HepG2 (cell line): ENCODE measurements around the gene ATF1. TPM values are rescaled to one million over a fixed set of nuclear protein-coding genes. Genes with fewer than 3 reads are reported as not detected.

ENCODE experiments used
- ATAC-seq: fragments of 200-7000 bp; cut with Tn5 transposase; 3 replicates; pipeline ENCODE4 v1.9.1; 2020; ENCODE audit warnings: mild to moderate bottlenecking, moderate library complexity
- BruUV-seq: library from RNA; stranded (reverse); fragments of 400-500 nt; replicated peaks from 2 replicates; lab custom pipeline; 2021; lab: Mats Ljungman, UMichigan
- CTCF ChIA-PET: fragments of 300-600 bp; formaldehyde crosslinking; extraction: SDS; loops from one replicate; lab custom pipeline; 2021; ENCODE audit warnings: low total read pairs, inconsistent platforms, low intra/inter-chr PET ratio; lab: Yijun Ruan, JAX
- POLR2A ChIA-PET: fragments of 350-600 bp; sonication (Branson Sonifier 250); formaldehyde crosslinking; loops from one replicate; lab custom pipeline; 2020; ENCODE audit warnings: antibody characterized with exemption, inconsistent platforms; lab: Yijun Ruan, JAX
- DNase-seq: peaks from one replicate; pipeline ENCODE4 v3.0.0-alpha.2; 2015; ENCODE audit warnings: low spot score
- FAIRE-seq: peaks from 3 replicates; lab custom pipeline; 2011; peaks lifted over from hg19 to GRCh38; lab: Jason Lieb, UNC
- H2AFZ ChIP-seq: one replicate; pipeline ENCODE4 v1.6.1; 2011; ENCODE audit warnings: low read length, inconsistent platforms
- H3K27ac ChIP-seq: fragments of 300-600 bp; 3 replicates; pipeline ENCODE4 v1.8.0; 2011; ENCODE audit warnings: mixed run types, mild to moderate bottlenecking, mixed read lengths, low read length, inconsistent platforms; ENCODE audit not compliant: insufficient read depth; ENCODE audit errors: extremely low read length
- H3K27me3 ChIP-seq, 2 experiments: fragments of 200-600 bp in 1 of 2; 2 replicates in 1 of 2; 3 replicates in 1 of 2; pipeline versions ENCODE4 v1.6.0 to v1.8.0; 2011; ENCODE audit warnings: low read length in 2 of 2, mild to moderate bottlenecking in 2 of 2, moderate library complexity in 2 of 2, inconsistent platforms in 1 of 2; ENCODE audit not compliant: insufficient read depth in 2 of 2, control insufficient read depth in 1 of 2
- H3K36me3 ChIP-seq, 2 experiments: fragments of 200-600 bp in 1 of 2; replicated peaks in 1 of 2; 2 replicates in 1 of 2; 3 replicates in 1 of 2; pipeline versions ENCODE4 v1.5.1 to v1.8.0; 2011; ENCODE audit warnings: low read length in 2 of 2, inconsistent platforms in 1 of 2; ENCODE audit not compliant: insufficient read depth in 2 of 2, control insufficient read depth in 1 of 2
- H3K4me1 ChIP-seq: 2 replicates; pipeline ENCODE4 v1.5.1; 2012; ENCODE audit warnings: low read length, inconsistent platforms; ENCODE audit not compliant: insufficient read depth
- H3K4me2 ChIP-seq: 2 replicates; pipeline ENCODE4 v1.6.0; 2011; ENCODE audit warnings: low read depth, low read length, inconsistent platforms
- H3K4me3 ChIP-seq, 3 experiments: fragments of 200-600 bp in 1 of 3; sonication (generic), shearing (Covaris generic) in 1 of 3; replicated peaks in 1 of 3; 2 replicates each; pipeline ENCODE4 v1.5.1; 2011 to 2016; ENCODE audit warnings: low read length in 3 of 3, inconsistent platforms in 2 of 3, low read depth in 2 of 3, mild to moderate bottlenecking in 2 of 3, control low read depth in 1 of 3, mixed read lengths in 1 of 3; ENCODE audit not compliant: insufficient read depth in 1 of 3
- H3K79me2 ChIP-seq: one replicate; pipeline ENCODE4 v1.6.1; 2011; ENCODE audit warnings: low read length, inconsistent platforms; ENCODE audit not compliant: insufficient read depth
- H3K9ac ChIP-seq: 2 replicates; pipeline ENCODE4 v1.6.0; 2011; ENCODE audit warnings: mild to moderate bottlenecking, low read depth, low read length, inconsistent platforms; ENCODE audit not compliant: insufficient read depth
- H3K9me3 ChIP-seq: 2 replicates; pipeline ENCODE4 v1.5.1; 2012; ENCODE audit warnings: mild to moderate bottlenecking, low read length
- H4K20me1 ChIP-seq: 2 replicates; pipeline ENCODE4 v1.6.0; 2011; ENCODE audit warnings: inconsistent platforms, mild to moderate bottlenecking, low read length, moderate library complexity; ENCODE audit not compliant: insufficient read depth
- EZH2 ChIP-seq: conservative IDR thresholded peaks from 2 replicates; pipeline ENCODE4 v1.6.1; 2012; ENCODE audit warnings: mild to moderate bottlenecking, low read depth, low read length, moderate library complexity
- MIXL1 ChIP-seq: IDR thresholded peaks from 2 replicates; pipeline ENCODE4 v1.6.1; 2016
- WGBS: methylation state at CpG from one replicate; pipeline ENCODE4 v1.1.6; 2017; ENCODE audit warnings: low lambda C conversion rate; 5-methylcytosine and 5-hydroxymethylcytosine counted together
- in situ Hi-C: cut with HindIII; loops from 2 replicates; pipeline ENCODE4 v1.10.0; 2017; ENCODE audit warnings: low pct_unique_long_range_greater_than_20kb; ENCODE audit not compliant: extremely low pct_ligation_motif_present
- intact Hi-C: fragments of 100-400 bp; cut with micrococcal nuclease; formaldehyde crosslinking; loops from one replicate; pipeline ENCODE4 v1.10.0; 2022; ENCODE audit not compliant: unreplicated experiment
- polyA plus RNA-seq, 8 experiments: library from polyadenylated mRNA; depleted of rRNA in 3 of 8; stranded (reverse) in 7 of 8; unstranded in 1 of 8; fragments of >200 nt; fragmentation: Illumina TruSeq in 4 of 8; extraction: Trizol in 4 of 8; gene quantifications; 2 replicates each; pipeline versions ENCODE4 v1.2.1 to v1.2.3, GENCODE V29; 2011 to 2016; ENCODE audit warnings: low read depth in 4 of 8, missing spikeins in 1 of 8, mixed read lengths in 1 of 8; ENCODE audit not compliant: insufficient read depth in 1 of 8
- total RNA-seq, 5 experiments: library from RNA; depleted of rRNA; stranded (reverse); fragments of >200 nt; fragmentation: Illumina TruSeq; extraction: Trizol; gene quantifications; 2 replicates each; pipeline ENCODE4 v1.2.3, GENCODE V29; 2016; ENCODE audit warnings: low read depth in 1 of 5
- TF ChIP-seq, protein P1 (sequence below): sonication (generic); formaldehyde crosslinking; IDR thresholded peaks from 2 replicates; pipeline ENCODE4 v1.4.0; 2020; ENCODE audit warnings: mild to moderate bottlenecking, missing genetic modification reagents

Gene ATF1
- total and polyA plus RNA-seq, 2 of the 13 experiments (the other 11 are each of a cell fraction or from before 2014, with no cell fraction given), result 29.3 to 52.0 TPM

DNA sequence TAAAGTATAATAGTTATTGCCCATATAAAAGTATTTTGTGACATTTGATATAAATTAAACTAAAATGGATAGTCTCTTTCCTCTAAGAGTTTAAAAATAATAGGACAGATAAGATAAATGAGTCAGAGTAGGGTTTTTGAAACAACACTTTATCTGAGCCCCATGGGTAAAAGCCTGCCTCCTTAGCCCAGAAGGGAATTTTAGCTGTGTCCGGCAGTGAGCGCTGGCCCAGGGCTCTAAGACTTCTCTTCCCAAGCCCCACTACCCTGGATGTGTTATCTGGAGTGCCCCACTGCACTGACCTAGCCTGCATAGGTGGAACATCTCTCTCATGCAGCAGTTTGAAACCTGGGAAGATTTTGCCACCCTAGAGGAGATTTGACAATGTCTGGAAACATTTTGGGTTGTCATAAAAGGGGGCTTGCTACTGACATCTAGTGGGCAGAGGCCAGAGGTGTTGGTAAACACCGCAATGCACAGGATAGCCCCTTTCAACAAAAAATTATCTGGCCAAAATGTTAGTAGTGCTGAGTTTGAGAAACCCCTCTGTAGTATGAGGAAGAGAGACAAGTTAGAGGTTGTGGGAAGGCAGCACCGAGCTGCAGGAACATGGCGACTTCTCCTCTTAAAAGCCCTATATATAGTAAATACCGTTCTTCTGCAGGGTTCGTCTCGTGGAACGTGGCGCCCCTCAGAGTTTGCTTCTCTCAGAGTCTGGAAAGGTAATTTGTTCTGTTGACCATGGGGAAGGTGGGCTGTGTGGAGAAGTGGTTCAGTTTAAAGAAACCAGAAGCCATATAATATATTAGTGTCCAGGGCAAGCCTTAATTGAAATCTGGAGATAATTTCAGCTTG is 29.3 kb upstream of the ATF1 start (continued):
- TF ChIP-seq, protein P1, sequence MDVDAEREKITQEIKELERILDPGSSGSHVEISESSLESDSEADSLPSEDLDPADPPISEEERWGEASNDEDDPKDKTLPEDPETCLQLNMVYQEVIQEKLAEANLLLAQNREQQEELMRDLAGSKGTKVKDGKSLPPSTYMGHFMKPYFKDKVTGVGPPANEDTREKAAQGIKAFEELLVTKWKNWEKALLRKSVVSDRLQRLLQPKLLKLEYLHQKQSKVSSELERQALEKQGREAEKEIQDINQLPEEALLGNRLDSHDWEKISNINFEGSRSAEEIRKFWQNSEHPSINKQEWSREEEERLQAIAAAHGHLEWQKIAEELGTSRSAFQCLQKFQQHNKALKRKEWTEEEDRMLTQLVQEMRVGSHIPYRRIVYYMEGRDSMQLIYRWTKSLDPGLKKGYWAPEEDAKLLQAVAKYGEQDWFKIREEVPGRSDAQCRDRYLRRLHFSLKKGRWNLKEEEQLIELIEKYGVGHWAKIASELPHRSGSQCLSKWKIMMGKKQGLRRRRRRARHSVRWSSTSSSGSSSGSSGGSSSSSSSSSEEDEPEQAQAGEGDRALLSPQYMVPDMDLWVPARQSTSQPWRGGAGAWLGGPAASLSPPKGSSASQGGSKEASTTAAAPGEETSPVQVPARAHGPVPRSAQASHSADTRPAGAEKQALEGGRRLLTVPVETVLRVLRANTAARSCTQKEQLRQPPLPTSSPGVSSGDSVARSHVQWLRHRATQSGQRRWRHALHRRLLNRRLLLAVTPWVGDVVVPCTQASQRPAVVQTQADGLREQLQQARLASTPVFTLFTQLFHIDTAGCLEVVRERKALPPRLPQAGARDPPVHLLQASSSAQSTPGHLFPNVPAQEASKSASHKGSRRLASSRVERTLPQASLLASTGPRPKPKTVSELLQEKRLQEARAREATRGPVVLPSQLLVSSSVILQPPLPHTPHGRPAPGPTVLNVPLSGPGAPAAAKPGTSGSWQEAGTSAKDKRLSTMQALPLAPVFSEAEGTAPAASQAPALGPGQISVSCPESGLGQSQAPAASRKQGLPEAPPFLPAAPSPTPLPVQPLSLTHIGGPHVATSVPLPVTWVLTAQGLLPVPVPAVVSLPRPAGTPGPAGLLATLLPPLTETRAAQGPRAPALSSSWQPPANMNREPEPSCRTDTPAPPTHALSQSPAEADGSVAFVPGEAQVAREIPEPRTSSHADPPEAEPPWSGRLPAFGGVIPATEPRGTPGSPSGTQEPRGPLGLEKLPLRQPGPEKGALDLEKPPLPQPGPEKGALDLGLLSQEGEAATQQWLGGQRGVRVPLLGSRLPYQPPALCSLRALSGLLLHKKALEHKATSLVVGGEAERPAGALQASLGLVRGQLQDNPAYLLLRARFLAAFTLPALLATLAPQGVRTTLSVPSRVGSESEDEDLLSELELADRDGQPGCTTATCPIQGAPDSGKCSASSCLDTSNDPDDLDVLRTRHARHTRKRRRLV (CRISPR knock-in tag), result no peak

DNA sequence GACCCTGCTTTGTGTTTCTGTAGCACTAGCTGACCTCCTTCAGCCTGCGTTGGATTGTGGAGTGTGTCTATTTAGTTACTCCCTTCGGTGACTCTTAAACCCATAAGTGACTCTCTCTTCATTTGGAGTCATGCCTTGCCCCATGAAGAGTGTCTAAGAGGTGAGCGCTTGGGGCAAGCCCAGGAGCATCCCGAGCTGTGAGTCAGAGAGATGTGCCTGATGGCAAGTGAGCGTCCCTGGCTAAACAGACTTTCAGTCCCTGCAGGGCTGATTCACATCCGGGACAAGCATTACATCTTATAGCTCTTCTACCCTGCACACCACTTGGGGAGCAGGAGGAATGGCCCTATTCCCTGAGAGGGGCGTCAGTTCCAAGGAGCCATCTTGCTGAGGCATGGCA is 24.3 kb upstream of the ATF1 start:
- POLR2A ChIA-PET, result no interaction called here
- intact Hi-C loops, result loop anchor here (10.0 kb wide), 1 partner anchor 235 kb away; the partner anchor contains the start of gene DIP2B

More for the DNA sequence above, 24.3 kb upstream of the ATF1 start:
- 100% methylated on average over 4 of the region's 7 CpGs for WGBS
- no peak overlapping the region for H3K4me2 ChIP-seq
- no peak for FAIRE-seq
- H3K79me2 ChIP-seq, result no peaks in the 10 kb centered on the region
- H2AFZ ChIP-seq, result no peak overlapping the region
- CTCF ChIA-PET, result no interaction called here
- no peak for DNase-seq
- no TSS peak for BruUV-seq
- in situ Hi-C loops, result no loop called here
- H4K20me1 ChIP-seq, result no peaks in the 10 kb centered on the region
- H3K9me3 ChIP-seq, result no peaks in the 10 kb centered on the region
- no peaks in the 10 kb centered on the region; a peak in 1 of 5 replicates for H3K27me3 ChIP-seq
- no peak; the same call in 1 of the 3 replicates for ATAC-seq
- H3K4me1 ChIP-seq, result no peaks in the 10 kb centered on the region
- H3K27ac ChIP-seq, result no peak overlapping the region
- TF ChIP-seq EZH2, result no peak
- no peak for TF ChIP-seq MIXL1 (CRISPR knock-in tag)
- TF ChIP-seq, all 625 proteins: peak for 0
- H3K9ac ChIP-seq, result no peak overlapping the region
- H3K36me3 ChIP-seq, result peaks cover 40 to 84% of the 10 kb centered on the region in 2 experiments
- no peak overlapping the region for H3K4me3 ChIP-seq
